HG03460 (cell line): ENCODE data around the gene GPR84.
A peak's percentile ranks its signal among the peaks of the same experiment; 100 is the strongest.

Experiments used
- ATAC-seq: cut with Tn5 transposase; IDR thresholded peaks from one replicate; pipeline ENCODE4 v1.9.1; 2021; ENCODE audit not compliant: unreplicated experiment

The GPR84 gene

GRCh38 chr12:54392485-54393206 is 28.4 kb upstream of the GPR84 start:
- no peak for ATAC-seq

GRCh38 chr12:54390668-54391551 is 26.6 kb upstream of the GPR84 start:
- ATAC-seq, result no peak

- no peak for ATAC-seq
These were observed 25.9 kb upstream of the GPR84 start for GRCh38 chr12:54390176-54390667.

DNA sequence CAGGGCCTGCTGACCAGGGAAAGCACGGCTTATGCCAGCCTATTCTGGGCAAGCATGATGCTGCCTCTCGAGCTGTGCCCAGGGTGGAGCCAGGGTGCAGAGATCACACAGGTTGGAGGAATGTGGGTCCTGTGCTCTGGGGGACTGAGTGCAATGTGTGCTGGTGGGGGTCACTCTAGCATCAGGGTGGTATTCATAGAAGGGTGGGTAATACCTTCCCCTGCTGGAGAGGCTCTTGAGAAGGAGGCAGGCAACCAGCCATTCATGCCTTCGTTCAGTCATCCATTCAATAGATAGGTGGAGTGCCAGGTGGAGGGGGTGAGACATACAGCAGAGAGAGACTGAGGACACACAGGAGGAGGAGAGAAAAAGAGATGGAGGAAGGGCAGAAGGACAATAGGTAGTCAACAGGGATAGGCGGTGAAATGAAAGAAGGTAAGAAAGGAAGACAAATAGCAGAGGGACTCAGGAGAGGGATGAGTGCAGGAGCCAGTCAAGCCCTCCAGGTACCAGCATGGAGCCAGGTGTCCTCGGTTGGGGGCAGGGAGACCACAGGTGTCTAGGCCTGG is 25.4 kb upstream of the GPR84 start:
- no peak for ATAC-seq

GRCh38 chr12:54389134-54389508 is 24.8 kb upstream of the GPR84 start:
- no peak for ATAC-seq

GRCh38 chr12:54388237-54389133 is 24.2 kb upstream of the GPR84 start:
- no peak for ATAC-seq

GRCh38 chr12:54387114-54387467 is 22.8 kb upstream of the GPR84 start:
- no peak for ATAC-seq

DNA sequence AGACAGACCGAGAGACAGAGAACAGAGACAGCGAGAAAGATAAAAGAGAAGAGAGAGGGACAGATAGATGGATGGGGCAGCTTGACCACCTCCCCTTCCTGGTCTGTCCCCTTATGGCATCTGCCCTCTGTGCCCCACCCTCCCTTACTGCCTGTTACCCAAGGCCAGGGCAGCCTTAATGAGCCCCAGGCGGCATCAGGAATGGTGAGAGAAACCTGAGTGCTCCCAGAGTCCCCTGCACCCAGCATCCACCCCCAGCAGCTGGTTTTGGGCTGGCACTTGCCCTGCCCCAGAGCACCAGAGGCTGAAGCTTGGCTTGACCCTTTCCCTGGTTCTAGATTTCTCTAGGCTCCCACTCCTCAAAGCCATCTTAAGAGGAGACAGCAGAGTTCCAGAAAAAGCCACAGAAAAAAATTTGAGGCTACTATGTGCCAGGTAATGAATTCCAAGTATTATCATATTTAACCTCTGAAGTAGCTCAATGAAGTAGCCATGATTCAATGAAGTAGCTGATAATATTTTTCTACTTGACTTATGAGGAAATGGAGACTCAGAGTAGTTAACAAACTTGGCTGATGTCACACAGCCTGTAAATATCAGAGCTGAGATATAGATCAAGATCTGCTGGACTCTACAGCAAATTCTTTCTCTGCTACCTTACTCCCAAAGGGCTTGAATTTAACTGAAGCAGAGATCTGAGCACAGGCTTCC is 22.3 kb upstream of the GPR84 start:
- ATAC-seq, result no peak

DNA sequence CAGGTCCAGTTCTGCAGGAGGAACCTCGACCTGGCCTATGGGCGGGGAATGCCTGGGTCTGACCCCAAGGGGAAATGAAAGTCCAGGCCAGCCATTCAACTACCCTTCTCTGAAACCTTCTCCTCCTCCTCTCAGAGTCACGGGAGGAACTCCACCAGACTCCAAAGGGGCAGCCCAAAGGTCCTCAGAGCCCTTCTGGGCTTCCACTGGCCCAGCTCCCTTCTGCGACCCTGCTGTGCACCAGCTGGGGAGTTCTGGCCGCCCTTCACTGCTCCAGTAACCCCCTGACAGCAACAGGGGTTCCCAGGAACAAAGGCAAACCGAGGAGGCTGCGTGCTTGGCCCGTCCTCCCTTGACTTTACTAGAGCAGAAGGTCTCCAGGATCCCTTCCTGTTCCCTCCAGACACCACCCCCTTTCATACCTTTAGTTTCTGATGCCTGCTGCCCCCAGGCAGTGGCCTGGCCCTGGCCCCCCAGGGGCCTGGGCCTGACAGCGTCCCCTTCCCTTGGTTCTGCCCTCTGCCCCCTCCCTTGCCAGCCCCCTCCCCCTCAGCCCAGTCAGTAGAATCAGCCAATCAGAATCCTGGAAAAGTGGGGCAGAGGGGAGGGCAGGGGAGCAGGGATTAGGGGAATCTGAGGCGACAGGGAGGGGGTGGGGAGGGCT is 21.1 kb upstream of the GPR84 start:
- ATAC-seq, result peak; percentile 57

DNA sequence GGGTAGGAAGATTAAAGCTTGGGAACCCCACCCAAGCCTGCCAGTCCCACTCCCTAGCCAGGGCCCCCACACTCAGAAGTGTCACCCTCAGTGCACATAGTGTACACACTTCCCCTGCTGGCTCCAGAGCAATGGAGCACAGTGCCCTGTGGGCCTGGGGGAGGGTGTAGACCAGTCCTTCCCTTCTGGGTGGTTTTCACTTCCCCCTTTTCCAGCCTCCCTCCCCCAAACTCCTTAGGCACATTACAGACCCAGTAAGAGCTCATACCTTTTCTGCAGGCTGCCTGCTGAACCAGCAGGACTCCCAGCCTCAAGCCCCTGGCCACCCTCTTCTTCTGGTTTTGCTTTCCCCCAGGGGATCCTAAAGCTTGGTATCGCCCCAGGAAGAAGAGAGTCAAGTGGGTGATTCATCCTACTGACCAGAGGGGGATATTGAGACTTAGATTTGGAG is 20.3 kb upstream of the GPR84 start, which contains the start of gene ZNF385A:
TSS of gene ZNF385A (minus strand) at position 143 of the 451 bp plus-strand sequence. CDS start 219 bp downstream, outside the sequence.
- ATAC-seq, result peak; percentile 40

DNA sequence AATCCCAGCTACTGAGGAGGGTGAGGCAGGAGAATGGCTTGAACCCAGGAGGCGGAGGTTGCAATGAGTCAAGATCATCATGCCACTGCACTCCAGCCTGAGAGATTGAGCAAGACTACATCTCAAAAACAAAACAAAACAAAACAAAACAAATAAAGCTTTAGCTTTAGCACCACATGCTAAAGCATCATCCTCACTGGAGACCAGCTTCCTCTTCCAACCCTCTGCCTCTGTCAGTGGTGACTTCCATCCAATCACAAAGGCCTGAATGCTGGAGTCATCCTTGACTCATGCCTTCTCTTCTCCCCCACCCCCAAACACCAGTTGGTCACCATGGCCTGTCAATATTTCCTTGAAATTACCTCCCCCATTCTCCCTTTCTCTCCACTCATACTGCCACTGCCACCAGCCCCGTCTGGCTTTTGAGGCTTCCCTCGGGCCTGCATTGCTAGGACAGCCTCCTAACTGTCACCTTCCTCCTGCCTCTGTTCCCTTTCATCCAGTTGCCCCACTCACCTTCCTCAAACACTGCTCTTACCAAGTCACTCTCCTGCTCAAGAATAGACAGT is 18.8 kb upstream of the GPR84 start:
- no peak for ATAC-seq

DNA sequence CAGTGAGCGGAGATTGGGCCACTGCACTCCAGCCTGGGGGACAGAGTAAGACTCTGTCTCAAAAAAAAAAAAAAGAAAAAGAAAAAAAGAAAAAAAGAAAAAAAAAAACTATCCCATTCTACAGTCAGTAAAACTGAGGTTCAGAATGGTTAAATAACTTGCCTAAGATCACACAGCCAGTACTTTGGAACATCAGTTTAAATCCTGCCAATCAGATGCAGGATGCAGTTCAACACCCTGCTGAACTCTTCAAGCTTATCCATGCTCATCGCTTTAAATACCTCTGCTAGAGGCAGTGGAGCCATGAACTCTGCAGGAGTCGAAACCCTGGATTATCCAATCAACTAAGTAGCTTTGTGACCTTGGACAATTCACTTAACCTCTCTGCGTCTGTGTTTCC is 16.9 kb upstream of the GPR84 start:
- no peak for ATAC-seq

DNA sequence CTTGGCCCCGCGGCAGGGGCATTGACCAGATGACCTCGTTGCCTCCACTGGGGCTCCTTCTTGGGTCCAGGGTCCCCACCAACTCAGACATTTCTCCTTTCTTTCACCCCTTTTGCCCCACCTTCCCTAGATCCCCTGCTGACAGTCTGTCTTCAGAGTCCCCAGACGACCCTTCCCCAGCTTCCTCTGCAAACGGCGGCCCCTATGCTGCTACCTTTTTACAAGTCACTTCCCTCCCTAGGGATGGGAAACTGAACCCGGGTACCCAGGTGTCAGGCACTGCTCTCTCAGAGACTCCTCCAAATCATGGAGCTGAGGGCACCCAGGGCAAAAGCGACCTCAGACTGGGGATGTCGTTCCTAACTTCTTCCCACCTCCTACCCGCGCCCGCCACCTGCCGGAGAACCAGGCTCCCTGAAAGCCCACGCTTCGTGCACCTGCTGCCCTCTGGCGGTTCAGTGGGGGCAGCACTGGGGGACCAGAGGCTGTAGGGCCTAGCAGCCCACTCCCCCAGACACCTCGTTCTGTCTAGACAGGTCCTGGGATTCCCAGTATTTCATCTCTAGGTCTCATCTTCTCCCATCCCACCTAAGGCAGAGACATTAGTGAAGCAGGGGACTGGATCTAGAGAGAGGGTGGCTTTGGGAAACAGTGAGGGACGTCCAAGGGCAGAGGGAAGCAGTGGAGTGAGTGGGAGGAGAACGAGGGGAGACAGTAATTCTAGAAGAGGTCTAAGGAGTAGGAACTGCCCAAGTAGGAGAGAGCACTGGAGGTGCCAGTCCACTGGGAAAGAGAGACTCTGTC is 15.3 kb upstream of the GPR84 start:
- ATAC-seq, result no peak

DNA sequence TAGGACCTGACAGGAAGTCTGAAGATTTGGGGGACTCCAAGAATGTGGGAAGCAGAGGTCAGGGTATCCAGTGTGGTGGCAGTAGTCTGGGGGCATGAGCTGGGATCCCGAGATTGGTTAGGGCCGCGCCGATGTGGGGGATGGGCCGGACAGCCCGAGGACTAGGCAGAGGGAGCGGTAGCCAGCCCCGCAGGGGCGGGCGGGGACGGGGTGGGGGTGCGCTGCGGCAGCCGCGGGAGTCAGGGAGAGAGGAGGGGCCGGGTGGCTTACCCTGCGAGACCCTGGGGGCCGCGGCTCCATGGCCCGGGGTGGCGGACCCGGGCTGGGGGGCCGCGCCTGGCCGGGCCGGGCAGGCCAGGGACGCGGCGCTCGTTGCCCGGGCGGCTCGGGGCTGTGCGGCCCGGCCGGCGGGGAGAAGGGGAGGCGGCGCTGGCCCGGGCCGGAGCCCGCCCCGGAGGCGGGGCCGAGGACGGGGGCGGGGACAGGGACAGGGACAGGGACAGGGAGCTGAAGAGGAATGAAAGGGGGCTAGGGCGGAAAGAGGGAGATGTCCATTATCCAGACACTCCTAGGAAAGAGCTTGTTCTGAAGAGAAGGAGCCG is 14.6 kb upstream of the GPR84 start:
- ATAC-seq, result no peak

GRCh38 chr12:54377797-54378515 is 13.7 kb upstream of the GPR84 start:
- ATAC-seq, result no peak

DNA sequence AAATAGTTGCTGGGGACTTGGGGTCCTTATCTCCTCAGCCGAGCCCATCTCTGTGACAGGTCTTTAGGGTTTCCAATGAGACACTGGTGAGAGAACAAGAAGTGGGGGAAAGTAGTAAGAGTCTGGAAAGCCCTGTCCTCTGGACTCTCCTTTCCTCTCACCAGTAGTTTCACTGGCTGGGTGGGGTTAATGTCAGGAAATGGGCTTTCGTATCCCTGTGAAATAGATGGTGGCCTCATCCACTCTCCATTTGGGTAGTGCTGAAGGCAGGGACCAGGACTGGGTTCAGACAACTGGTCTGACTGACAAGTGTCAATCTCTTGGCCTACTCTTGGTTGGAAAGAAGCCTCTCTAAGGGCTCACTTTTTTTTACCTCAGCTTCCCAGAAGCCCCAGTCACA is 12.7 kb upstream of the GPR84 start:
- ATAC-seq, result no peak

DNA sequence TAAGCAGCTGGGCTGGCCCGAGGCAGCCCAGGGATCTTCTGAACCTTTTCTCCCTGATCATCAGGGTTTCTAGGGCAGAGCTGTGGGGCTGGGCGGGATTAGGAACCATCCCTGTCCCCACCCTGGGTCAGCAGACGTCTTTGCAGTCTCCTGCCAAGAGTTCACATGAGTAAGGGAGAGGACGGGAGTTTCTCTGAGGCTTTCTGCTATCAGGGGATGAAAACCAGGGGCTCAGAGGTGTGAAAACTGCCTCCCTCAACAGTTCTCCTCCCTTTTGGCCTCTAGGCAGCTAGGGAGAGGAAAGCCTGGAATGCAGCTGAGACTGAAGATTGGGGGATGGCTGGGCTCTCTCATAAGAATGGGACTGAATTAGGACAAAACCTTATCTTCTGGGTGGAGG is 12.3 kb upstream of the GPR84 start:
- no peak for ATAC-seq
